ENCODE results near the gene RBM20.

- TF ChIP-seq, protein P1, sequence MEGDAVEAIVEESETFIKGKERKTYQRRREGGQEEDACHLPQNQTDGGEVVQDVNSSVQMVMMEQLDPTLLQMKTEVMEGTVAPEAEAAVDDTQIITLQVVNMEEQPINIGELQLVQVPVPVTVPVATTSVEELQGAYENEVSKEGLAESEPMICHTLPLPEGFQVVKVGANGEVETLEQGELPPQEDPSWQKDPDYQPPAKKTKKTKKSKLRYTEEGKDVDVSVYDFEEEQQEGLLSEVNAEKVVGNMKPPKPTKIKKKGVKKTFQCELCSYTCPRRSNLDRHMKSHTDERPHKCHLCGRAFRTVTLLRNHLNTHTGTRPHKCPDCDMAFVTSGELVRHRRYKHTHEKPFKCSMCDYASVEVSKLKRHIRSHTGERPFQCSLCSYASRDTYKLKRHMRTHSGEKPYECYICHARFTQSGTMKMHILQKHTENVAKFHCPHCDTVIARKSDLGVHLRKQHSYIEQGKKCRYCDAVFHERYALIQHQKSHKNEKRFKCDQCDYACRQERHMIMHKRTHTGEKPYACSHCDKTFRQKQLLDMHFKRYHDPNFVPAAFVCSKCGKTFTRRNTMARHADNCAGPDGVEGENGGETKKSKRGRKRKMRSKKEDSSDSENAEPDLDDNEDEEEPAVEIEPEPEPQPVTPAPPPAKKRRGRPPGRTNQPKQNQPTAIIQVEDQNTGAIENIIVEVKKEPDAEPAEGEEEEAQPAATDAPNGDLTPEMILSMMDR (IDR thresholded peaks at IDR 0.05): no peak
- TF ChIP-seq POLR2A (IDR thresholded peaks at IDR 0.05): no peak
Measured at GRCh38 chr10:110772454-110773025, 128.4 kb downstream of the RBM20 start.

Measured in uterus (tissue), 2 donors.